Suprapubic skin (tissue), 4 donors: ENCODE results near the gene CNTN4. TPM values are rescaled to one million over a fixed set of nuclear protein-coding genes. Genes with fewer than 3 reads are reported as not detected.

ENCODE experiments used
- DNase-seq, 2 donors: peaks; one replicate each; pipeline ENCODE4 v3.0.0-alpha.2; 2019; ENCODE audit warnings: low spot score in 2 of 2
- H3K27ac ChIP-seq: fragments of 200-600 bp; sonication (generic); one replicate; pipeline ENCODE4 v1.5.1; 2019
- H3K27me3 ChIP-seq: fragments of 200-600 bp; sonication (generic); one replicate; pipeline ENCODE4 v1.5.1; 2019
- H3K36me3 ChIP-seq: fragments of 200-600 bp; sonication (generic); one replicate; pipeline ENCODE4 v1.5.1; 2019
- H3K4me1 ChIP-seq: fragments of 200-600 bp; sonication (generic); one replicate; pipeline ENCODE4 v1.5.1; 2019
- H3K4me3 ChIP-seq: fragments of 200-600 bp; sonication (generic); one replicate; pipeline ENCODE4 v1.5.1; 2019; ENCODE audit warnings: mild to moderate bottlenecking
- H3K9me3 ChIP-seq: fragments of 200-600 bp; sonication (generic); one replicate; pipeline ENCODE4 v1.5.1; 2019
- CTCF ChIP-seq, 2 donors: fragments of 200-600 bp in 1 of 2; fragments of 450-650 bp in 1 of 2; sonication (generic) in 1 of 2; IDR thresholded peaks; one replicate each; pipeline ENCODE4 v1.5.1; 2016 to 2019; ENCODE audit warnings: antibody characterized with exemption in 2 of 2, mild to moderate bottlenecking in 1 of 2, moderate library complexity in 1 of 2
- EP300 ChIP-seq: sonication (generic); formaldehyde crosslinking; IDR thresholded peaks from one replicate; pipeline ENCODE4 v1.6.1; 2017; ENCODE audit warnings: antibody characterized with exemption
- POLR2A ChIP-seq, 2 donors: fragments of 450-650 bp; IDR thresholded peaks; one replicate each; pipeline ENCODE4 v1.6.1; 2017; ENCODE audit warnings: antibody characterized with exemption in 2 of 2, mild to moderate bottlenecking in 2 of 2, moderate library complexity in 2 of 2
- POLR2AphosphoS5 ChIP-seq, 3 donors: sonication (generic); formaldehyde crosslinking; IDR thresholded peaks; one replicate each; pipeline ENCODE4 v1.6.1; 2017; ENCODE audit warnings: antibody characterized with exemption in 3 of 3
- WGBS: methylation state at CpG from one replicate; pipeline ENCODE4 v1.1.5; 2018; 5-methylcytosine and 5-hydroxymethylcytosine counted together
- total RNA-seq, 4 donors: library from RNA; depleted of rRNA; stranded (reverse); fragments of >200 nt; gene quantifications; one replicate each; pipeline ENCODE4 v1.1.0, GENCODE V29; 2016

The CNTN4 gene
- total RNA-seq, 4 donors from 2014 or later = 0.60 to 8.1 (median 7.5) TPM

GRCh38 chr3:3071136-3071535, 972.5 kb downstream of the CNTN4 start:
- Histone ChIP-seq H3K4me1 (no peaks in the 10 kb centered on the region), H3K36me3 (no peaks in the 10 kb centered on the region), H3K4me3 (no peak overlapping the region), H3K27ac (no peak overlapping the region), H3K27me3 (no peaks in the 10 kb centered on the region), H3K9me3 (no peaks in the 10 kb centered on the region)
- no peak for DNase-seq
- WGBS = 84% methylated on average over 5 of the region's 5 CpGs
- no peak for TF ChIP-seq POLR2AphosphoS5 (IDR thresholded peaks at IDR 0.05)
- no peak for TF ChIP-seq POLR2A (IDR thresholded peaks at IDR 0.05)
- no peak for TF ChIP-seq EP300
- no peak for TF ChIP-seq CTCF (IDR thresholded peaks at IDR 0.05)

GRCh38 chr3:3074551-3075257, 976.0 kb downstream of the CNTN4 start:
- no peak for DNase-seq
- WGBS = 83% methylated on average over 5 of the region's 5 CpGs
- H3K4me3 ChIP-seq = no peak overlapping the region

GRCh38 chr3:3080309-3080708, 981.6 kb downstream of the CNTN4 start:
- Histone ChIP-seq H3K27me3 (no peaks in the 10 kb centered on the region), H3K9me3 (no peaks in the 10 kb centered on the region), H3K4me1 (no peaks in the 10 kb centered on the region), H3K36me3 (no peaks in the 10 kb centered on the region), H3K4me3 (no peak overlapping the region), H3K27ac (no peak overlapping the region)
- TF ChIP-seq CTCF (IDR thresholded peaks at IDR 0.05) = no peak
- no peak for TF ChIP-seq EP300
- no peak for TF ChIP-seq POLR2AphosphoS5 (IDR thresholded peaks at IDR 0.05)
- TF ChIP-seq POLR2A (IDR thresholded peaks at IDR 0.05) = no peak
- DNase-seq = no peak
- WGBS = 70% methylated on average over 5 of the region's 5 CpGs

More at GRCh38 chr3:3074551-3075257, 976.0 kb downstream of the CNTN4 start:
- H3K36me3 ChIP-seq = no peaks in the 10 kb centered on the region
- no peaks in the 10 kb centered on the region for H3K27me3 ChIP-seq
- no peaks in the 10 kb centered on the region for H3K9me3 ChIP-seq
- TF ChIP-seq POLR2A (IDR thresholded peaks at IDR 0.05) (no peak), CTCF (IDR thresholded peaks at IDR 0.05) (no peak), POLR2AphosphoS5 (IDR thresholded peaks at IDR 0.05) (no peak), EP300 (no peak)
- no peak overlapping the region for H3K27ac ChIP-seq
- no peaks in the 10 kb centered on the region for H3K4me1 ChIP-seq

GRCh38 chr3:3081381-3082233, 982.9 kb downstream of the CNTN4 start:
- DNase-seq = no peak
- no peak overlapping the region for H3K4me3 ChIP-seq

More at GRCh38 chr3:3081381-3082233, 982.9 kb downstream of the CNTN4 start:
- WGBS = 83% methylated on average over 9 of the region's 9 CpGs
- TF ChIP-seq CTCF (IDR thresholded peaks at IDR 0.05) (no peak), EP300 (no peak), POLR2AphosphoS5 (IDR thresholded peaks at IDR 0.05) (no peak), POLR2A (IDR thresholded peaks at IDR 0.05) (no peak)
- H3K27ac ChIP-seq = no peak overlapping the region
- no peaks in the 10 kb centered on the region for H3K4me1 ChIP-seq
- no peaks in the 10 kb centered on the region for H3K36me3 ChIP-seq
- no peaks in the 10 kb centered on the region for H3K27me3 ChIP-seq
- H3K9me3 ChIP-seq = no peaks in the 10 kb centered on the region
